T-helper 17 cell (primary cell): ENCODE measurements around the gene ATP2A3. TPM values are rescaled to one million over a fixed set of nuclear protein-coding genes. Genes with fewer than 3 reads are reported as not detected.

ENCODE experiments used
- ATAC-seq: fragments of 150-1000 bp; cut with Tn5 transposase; 2 replicates; pipeline ENCODE4 v1.10.0; 2021; ENCODE audit warnings: mild to moderate bottlenecking, moderate library complexity
- DNase-seq, 3 donors: peaks; one replicate each; pipeline versions ENCODE4 v3.0.0 to v3.0.0-alpha.2; 2020 to 2021
- H3K9me3 ChIP-seq: one replicate; pipeline ENCODE4 v1.7.0; 2013; ENCODE audit warnings: low read length, mild to moderate bottlenecking; ENCODE audit not compliant: control insufficient read depth, poor library complexity, severe bottlenecking
- H3K27ac Mint-ChIP-seq: one replicate; pipeline ENCODE4 v1.8.0; 2022; ENCODE audit warnings: mild to moderate bottlenecking, moderate library complexity, mixed read lengths
- H3K27me3 Mint-ChIP-seq: one replicate; pipeline ENCODE4 v1.8.0; 2022; ENCODE audit warnings: mixed read lengths
- H3K36me3 Mint-ChIP-seq: one replicate; pipeline ENCODE4 v1.8.0; 2022; ENCODE audit warnings: low read depth, mixed read lengths
- H3K4me1 Mint-ChIP-seq: one replicate; pipeline ENCODE4 v1.8.0; 2022; ENCODE audit warnings: mild to moderate bottlenecking, mixed read lengths
- H3K4me3 Mint-ChIP-seq: one replicate; pipeline ENCODE4 v1.8.0; 2022; ENCODE audit warnings: mild to moderate bottlenecking, moderate library complexity, mixed read lengths
- total RNA-seq, 4 donors: library from RNA in 2 of 4; stranded (reverse) in 2 of 4; gene quantifications; one replicate each; pipeline ENCODE4 v1.2.3 and lab custom pipeline; 2022 to 2026

The ATP2A3 gene
- total RNA-seq, 2 donors from 2014 or later = 279 to 298 TPM

GRCh38 chr17:3986939-3987335 lies 22.7 kb upstream of the ATP2A3 start:
- Mint-ChIP-seq H3K4me3 (no peak overlapping the region), H3K36me3 (no peaks in the 10 kb centered on the region), H3K27ac (no peak overlapping the region), H3K27me3 (peaks cover 13% of the 10 kb centered on the region), H3K4me1 (peaks cover 7% of the 10 kb centered on the region)
- ATAC-seq = no peak
- no peak for DNase-seq
- no peaks in the 10 kb centered on the region for H3K9me3 ChIP-seq

GRCh38 chr17:3986270-3986938 lies 22.2 kb upstream of the ATP2A3 start:
- ATAC-seq (no peak), DNase-seq (no peak)
- H3K27ac Mint-ChIP-seq = no peak overlapping the region
- no peaks in the 10 kb centered on the region for H3K9me3 ChIP-seq
- H3K4me3 Mint-ChIP-seq = no peak overlapping the region
- no peaks in the 10 kb centered on the region for H3K36me3 Mint-ChIP-seq
- peaks cover 13% of the 10 kb centered on the region for H3K27me3 Mint-ChIP-seq
- peaks cover 9% of the 10 kb centered on the region for H3K4me1 Mint-ChIP-seq

- no peaks in the 10 kb centered on the region for H3K9me3 ChIP-seq
- no peaks in the 10 kb centered on the region for H3K36me3 Mint-ChIP-seq
- ATAC-seq = no peak
- DNase-seq = no peak
- H3K27me3 Mint-ChIP-seq = peaks cover 7% of the 10 kb centered on the region
- H3K27ac Mint-ChIP-seq = no peak overlapping the region
- peaks cover 6% of the 10 kb centered on the region for H3K4me1 Mint-ChIP-seq
- no peak overlapping the region for H3K4me3 Mint-ChIP-seq
These were observed 21.6 kb upstream of the ATP2A3 start for GRCh38 chr17:3985846-3986245.

- H3K9me3 ChIP-seq = no peaks in the 10 kb centered on the region
- Mint-ChIP-seq H3K4me1 (peaks cover 6% of the 10 kb centered on the region), H3K27me3 (peaks cover 7% of the 10 kb centered on the region), H3K27ac (no peak overlapping the region), H3K4me3 (no peak overlapping the region), H3K36me3 (no peaks in the 10 kb centered on the region)
- DNase-seq = no peak
- no peak for ATAC-seq
These were observed 19.6 kb upstream of the ATP2A3 start for GRCh38 chr17:3983606-3984484.

GRCh38 chr17:3982541-3983017 lies 18.3 kb upstream of the ATP2A3 start:
- ATAC-seq (no peak), DNase-seq (no peak)
- Mint-ChIP-seq H3K4me3 (no peak overlapping the region), H3K27ac (no peak overlapping the region), H3K36me3 (no peaks in the 10 kb centered on the region), H3K27me3 (peaks cover 7% of the 10 kb centered on the region), H3K4me1 (peaks cover 6% of the 10 kb centered on the region)
- H3K9me3 ChIP-seq = no peaks in the 10 kb centered on the region

- no peaks in the 10 kb centered on the region for H3K36me3 Mint-ChIP-seq
- ATAC-seq (no peak), DNase-seq (no peak)
- H3K4me3 Mint-ChIP-seq = no peak overlapping the region
- H3K4me1 Mint-ChIP-seq = peaks cover 6% of the 10 kb centered on the region
- H3K27ac Mint-ChIP-seq = no peak overlapping the region
- peaks cover 7% of the 10 kb centered on the region for H3K27me3 Mint-ChIP-seq
- H3K9me3 ChIP-seq = no peaks in the 10 kb centered on the region
These were observed 17.9 kb upstream of the ATP2A3 start for GRCh38 chr17:3982113-3982512.

- H3K27me3 Mint-ChIP-seq = peaks cover 6% of the 10 kb centered on the region
- no peak for DNase-seq
These were observed 17.2 kb upstream of the ATP2A3 start for GRCh38 chr17:3981455-3981854.

GRCh38 chr17:3980381-3981014 lies 16.3 kb upstream of the ATP2A3 start:
- H3K4me1 Mint-ChIP-seq = peaks cover 6% of the 10 kb centered on the region
- DNase-seq (no peak), ATAC-seq (no peak)
- no peaks in the 10 kb centered on the region for H3K36me3 Mint-ChIP-seq
- H3K27ac Mint-ChIP-seq = no peak overlapping the region
- no peaks in the 10 kb centered on the region for H3K9me3 ChIP-seq
- H3K27me3 Mint-ChIP-seq = no peaks in the 10 kb centered on the region
- H3K4me3 Mint-ChIP-seq = no peak overlapping the region

More at GRCh38 chr17:3981455-3981854, 17.2 kb upstream of the ATP2A3 start:
- no peak for ATAC-seq
- H3K4me1 Mint-ChIP-seq = peaks cover 6% of the 10 kb centered on the region
- no peak overlapping the region for H3K4me3 Mint-ChIP-seq
- no peaks in the 10 kb centered on the region for H3K36me3 Mint-ChIP-seq
- H3K9me3 ChIP-seq = no peaks in the 10 kb centered on the region
- no peak overlapping the region for H3K27ac Mint-ChIP-seq

- Mint-ChIP-seq H3K27me3 (no peaks in the 10 kb centered on the region), H3K4me3 (no peak overlapping the region), H3K27ac (no peak overlapping the region), H3K4me1 (peaks cover 6% of the 10 kb centered on the region), H3K36me3 (no peaks in the 10 kb centered on the region)
- DNase-seq = no peak
- H3K9me3 ChIP-seq = no peaks in the 10 kb centered on the region
- no peak for ATAC-seq
These were observed 15.0 kb upstream of the ATP2A3 start for GRCh38 chr17:3979290-3979611.

- no peak for ATAC-seq
- Mint-ChIP-seq H3K36me3 (no peaks in the 10 kb centered on the region), H3K27me3 (no peaks in the 10 kb centered on the region), H3K4me1 (peaks cover 3% of the 10 kb centered on the region), H3K27ac (no peak overlapping the region), H3K4me3 (no peak overlapping the region)
- no peaks in the 10 kb centered on the region for H3K9me3 ChIP-seq
- no peak for DNase-seq
These were observed 14.4 kb upstream of the ATP2A3 start for GRCh38 chr17:3978421-3979289.

GRCh38 chr17:3977387-3977786 lies 13.2 kb upstream of the ATP2A3 start:
- no peak for DNase-seq
- no peak overlapping the region for H3K4me3 Mint-ChIP-seq
- H3K36me3 Mint-ChIP-seq = no peaks in the 10 kb centered on the region
- no peaks in the 10 kb centered on the region for H3K27me3 Mint-ChIP-seq
- H3K9me3 ChIP-seq = no peaks in the 10 kb centered on the region
- H3K27ac Mint-ChIP-seq = no peak overlapping the region
- peaks cover 8% of the 10 kb centered on the region for H3K4me1 Mint-ChIP-seq
- ATAC-seq = no peak

- Mint-ChIP-seq H3K27ac (no peak overlapping the region), H3K27me3 (no peaks in the 10 kb centered on the region), H3K4me3 (no peak overlapping the region), H3K4me1 (peaks cover 13% of the 10 kb centered on the region), H3K36me3 (no peaks in the 10 kb centered on the region)
- no peak for DNase-seq
- no peaks in the 10 kb centered on the region for H3K9me3 ChIP-seq
- ATAC-seq = no peak
These were observed 12.5 kb upstream of the ATP2A3 start for GRCh38 chr17:3976675-3977171.
